DMS79 (cell line): ENCODE measurements around the gene ARHGAP11A.

ENCODE experiments used
- DNase-seq: peaks from one replicate; lab custom pipeline; 2025; lab: John Stamatoyannopoulos, UW

ARHGAP11A gene

DNA sequence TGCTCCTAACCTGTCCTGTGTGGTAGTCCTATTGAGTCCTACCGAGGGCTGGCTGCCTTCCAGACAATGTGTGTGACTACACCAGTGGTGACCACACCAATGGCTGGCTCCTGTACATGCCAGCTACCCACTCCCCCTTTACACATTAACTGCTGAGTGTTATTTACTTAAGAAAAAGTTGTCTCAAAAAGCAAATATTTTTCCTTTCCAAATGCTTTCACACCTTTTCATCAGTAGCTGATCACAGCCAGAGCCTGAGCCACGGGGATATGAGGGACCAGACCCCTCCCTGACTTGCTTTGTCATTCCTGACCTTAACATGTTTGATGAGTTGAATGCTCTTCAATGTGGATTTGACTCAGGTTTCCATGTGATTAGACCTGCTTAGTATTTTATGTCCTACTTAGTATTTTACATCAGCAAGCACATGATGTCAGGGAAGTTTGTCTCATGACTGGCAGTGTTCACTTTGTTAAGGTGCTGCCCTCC lies 72.9 kb downstream of the ARHGAP11A start:
- DNase-seq = peak; percentile 16
